Measurements from ENCODE around the gene NCOA1. TPM values are rescaled to one million over a fixed set of nuclear protein-coding genes. Genes with fewer than 3 reads are reported as not detected.
"Not testable (repeated sequence)": the region's sequence is repeated elsewhere in the genome, so short reads cannot be mapped to it uniquely, and the experiment has no call there.

Gene NCOA1
- total and polyA plus RNA-seq, 12 donors: 8.6 to 36.7 (median 32.0) TPM

DNA sequence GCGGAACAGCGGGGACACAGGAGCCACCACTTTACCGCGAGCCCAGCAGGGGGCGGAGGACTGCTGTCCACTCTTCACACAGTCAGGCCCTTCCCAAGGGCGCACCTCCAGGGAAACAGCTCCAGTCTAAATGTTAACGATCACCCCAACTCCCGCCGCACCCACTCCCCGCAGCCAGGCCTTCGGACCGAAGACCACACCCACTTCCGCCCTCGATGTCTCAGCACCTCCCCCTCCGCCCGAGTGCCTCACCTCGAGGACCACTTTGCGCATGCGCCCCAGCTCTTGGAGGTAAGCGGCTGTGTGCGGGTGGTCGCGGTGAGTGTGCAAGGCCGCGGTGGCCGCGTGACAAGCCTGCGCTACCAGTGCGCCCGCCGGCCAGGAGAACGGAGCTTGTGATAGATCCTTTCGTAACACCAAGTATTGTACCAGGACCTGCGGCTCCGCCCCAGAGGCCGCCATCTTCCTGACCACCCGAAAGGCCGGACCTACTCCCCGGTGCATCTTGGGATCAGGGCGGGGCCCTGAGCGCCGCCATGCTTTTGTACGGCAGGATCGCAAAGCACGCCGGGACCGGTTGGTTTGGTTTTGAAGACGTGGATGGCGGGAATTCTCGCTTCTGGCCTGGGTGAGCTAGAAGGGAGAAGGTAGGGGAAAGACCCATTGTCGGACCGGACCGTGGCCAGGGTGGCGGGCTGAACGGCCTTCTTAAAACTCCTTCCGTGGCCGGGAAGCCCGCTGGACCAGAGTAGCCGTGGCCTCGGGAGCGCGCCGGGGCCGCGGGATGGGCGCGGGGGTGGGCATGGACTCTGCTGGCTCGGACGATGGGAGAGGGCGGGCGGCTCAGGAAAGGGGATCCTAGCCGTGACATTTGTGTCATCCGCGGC lies 302.1 kb downstream of the NCOA1 start, which contains the start of the genes CENPO and PTRHD1:
TSS of gene CENPO (plus strand) at position 552 of the 887 bp plus-strand sequence. CDS start 495 bp downstream, outside the sequence.
TSS of gene PTRHD1 (minus strand) at position 518 of the 887 bp plus-strand sequence. CDS start at position 504, 14 bp downstream.
- peaks cover 0 to 23% (median 14%) of the 10 kb centered on the region in 9 donors for H3K4me1 ChIP-seq
- 0 to 1% methylated on average over 74 of the region's 74 CpGs for WGBS, 2 donors
- peak within 1 kb of the TSS; percentile 94 to 100 (median 98) for H3K27ac ChIP-seq
- peak; percentile 99 to 100 (median 99) for ATAC-seq
- TF ChIP-seq CTCF (IDR thresholded peaks at IDR 0.05): peak; percentile 48 to 77 (median 65)
- peaks cover 0 to 21% (median 0%) of the 10 kb centered on the region in 9 donors for H3K36me3 ChIP-seq
- DNase-seq: peak; percentile 95 to 96
- no peaks in the 10 kb centered on the region for H3K27me3 ChIP-seq
- H3K4me3 ChIP-seq: peak within 1 kb of the TSS; percentile 55 to 93 (median 75)
- no peaks in the 10 kb centered on the region for H3K9me3 ChIP-seq
- intact Hi-C loops (cut with DNase I): loop anchor here in 1 of 10 donors (5.0 kb wide), 1 partner anchor 301 kb away; the partner anchor contains the start of gene NCOA1

GRCh38 chr2:24793761-24794435 lies 302.8 kb downstream of the NCOA1 start:
- WGBS, 2 donors: 3 to 6% methylated on average over 14 of the region's 14 CpGs
- Histone ChIP-seq H3K27ac (peak overlapping the region in 5 of 10 donors; percentile 95 to 99 (median 99)), H3K27me3 (no peaks in the 10 kb centered on the region), H3K9me3 (no peaks in the 10 kb centered on the region), H3K4me3 (peak overlapping the region; percentile 55 to 93 (median 75)), H3K36me3 (peaks cover 0 to 19% (median 0%) of the 10 kb centered on the region in 9 donors), H3K4me1 (peaks cover 0 to 21% (median 14%) of the 10 kb centered on the region in 9 donors)
- no peak for ATAC-seq
- intact Hi-C loops (cut with DNase I): loop anchor here in 1 of 10 donors (5.0 kb wide), 1 partner anchor 302 kb away; the partner anchor contains the start of gene NCOA1
- no peak for TF ChIP-seq CTCF (IDR thresholded peaks at IDR 0.05)
- DNase-seq: no peak

DNA sequence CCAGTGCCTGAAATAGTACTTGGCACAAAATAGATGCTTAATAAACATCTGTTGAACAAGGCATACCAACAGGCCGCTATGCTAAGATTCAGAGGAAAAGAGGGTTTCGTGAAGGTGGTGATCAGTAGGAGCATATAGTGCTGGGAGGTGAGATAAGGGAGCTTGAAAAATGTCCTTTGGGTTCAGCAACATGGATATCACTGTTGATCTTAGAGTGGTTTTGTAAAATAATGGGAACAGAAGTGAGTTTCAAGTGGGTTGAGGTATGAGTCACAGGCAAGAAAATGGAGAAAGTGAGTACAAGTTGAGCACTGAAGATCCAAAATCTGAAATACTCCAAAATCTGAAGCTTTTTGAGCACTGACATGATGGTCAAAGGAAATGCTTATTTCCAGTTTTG lies 306.6 kb downstream of the NCOA1 start:
- Histone ChIP-seq H3K36me3 (peaks cover 0 to 27% (median 0%) of the 10 kb centered on the region in 9 donors), H3K9me3 (peaks cover 0 to 5% (median 0%) of the 10 kb centered on the region in 11 donors), H3K4me3 (no peak overlapping the region), H3K27me3 (no peaks in the 10 kb centered on the region), H3K4me1 (peaks cover 0 to 13% (median 8%) of the 10 kb centered on the region in 9 donors), H3K27ac (no peak overlapping the region)
- DNase-seq: no peak
- WGBS, 2 donors: 93 to 99% methylated on average over 2 of the region's 2 CpGs
- no peak for TF ChIP-seq CTCF (IDR thresholded peaks at IDR 0.05)
- intact Hi-C loops (cut with DNase I): no loop called here
- no peak for ATAC-seq

- H3K4me3 ChIP-seq; ATAC-seq; H3K27ac ChIP-seq; H3K4me1 ChIP-seq; H3K27me3 ChIP-seq; DNase-seq; H3K9me3 ChIP-seq; intact Hi-C loops (cut with DNase I): not testable (repeated sequence)
- peaks cover 0 to 28% (median 0%) of the 10 kb centered on the region in 9 donors for H3K36me3 ChIP-seq
- 94 to 98% methylated on average over 5 of the region's 5 CpGs for WGBS, 2 donors
These were observed 309.4 kb downstream of the NCOA1 start for GRCh38 chr2:24800487-24800886.

DNA sequence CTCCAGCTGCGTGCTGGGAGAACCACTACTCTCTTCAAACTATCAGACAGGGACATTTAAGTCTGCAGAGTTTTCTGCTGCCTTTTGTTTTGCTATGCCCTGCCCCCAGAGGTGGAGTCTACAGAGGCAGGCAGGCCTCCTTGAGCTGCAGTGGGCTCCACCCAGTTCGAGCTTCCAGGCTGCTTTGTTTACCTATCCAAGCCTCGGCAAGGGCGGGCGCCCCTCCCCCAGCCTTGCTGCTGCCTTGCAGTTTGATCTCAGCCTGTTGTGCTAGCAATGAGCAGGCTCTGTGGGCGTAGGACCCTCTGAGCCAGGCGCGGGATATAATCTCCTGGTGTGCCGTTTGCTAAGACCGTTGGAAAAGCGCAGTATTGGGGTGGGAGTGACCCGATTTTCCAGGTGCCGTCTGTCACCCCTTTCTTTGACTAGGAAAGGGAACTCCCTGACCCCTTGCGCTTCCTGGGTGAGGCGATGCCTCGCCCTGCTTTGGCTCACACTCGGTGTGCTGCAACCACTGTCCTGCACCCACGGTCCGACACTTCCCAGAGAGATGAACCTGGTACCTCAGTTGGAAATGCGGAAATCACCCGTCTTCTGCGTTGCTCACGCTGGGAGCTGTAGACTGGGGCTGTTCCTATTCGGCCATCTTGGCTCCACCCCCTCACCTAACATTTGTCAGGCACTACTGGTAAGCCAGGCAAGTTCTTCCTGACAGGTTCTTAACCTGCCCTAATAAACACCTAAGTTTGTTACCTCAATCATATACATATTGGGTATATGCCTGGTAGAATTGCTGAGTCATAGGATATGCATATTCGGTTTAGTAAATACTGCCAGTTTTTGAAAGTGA lies 315.0 kb downstream of the NCOA1 start:
- intact Hi-C loops (cut with DNase I): not testable (repeated sequence)
- 94 to 95% methylated on average over 25 of the region's 25 CpGs for WGBS, 2 donors
- peaks cover 0 to 15% (median 0%) of the 10 kb centered on the region in 9 donors for H3K36me3 ChIP-seq

More for the DNA sequence above, 315.0 kb downstream of the NCOA1 start:
- H3K27me3 ChIP-seq, H3K4me3 ChIP-seq, H3K27ac ChIP-seq, H3K4me1 ChIP-seq, DNase-seq, ATAC-seq: not testable (repeated sequence)
- H3K9me3 ChIP-seq: peaks cover 0 to 19% (median 0%) of the 10 kb centered on the region in 11 donors
